Vagina (tissue), 2 donors: ENCODE measurements around the gene KAT2B.

Source experiments
- POLR2A ChIP-seq, 2 donors: fragments of 450-650 bp; IDR thresholded peaks; one replicate each; pipeline ENCODE4 v1.6.1; 2017; ENCODE audit warnings: antibody characterized with exemption in 2 of 2, mild to moderate bottlenecking in 2 of 2, moderate library complexity in 2 of 2
- POLR2AphosphoS5 ChIP-seq, 2 donors: sonication (generic); formaldehyde crosslinking; IDR thresholded peaks; one replicate each; pipeline ENCODE4 v1.9.0; 2017; ENCODE audit warnings: antibody characterized with exemption in 2 of 2, mild to moderate bottlenecking in 2 of 2, low read depth in 1 of 2; ENCODE audit not compliant: insufficient read depth in 1 of 2
- TF ChIP-seq, protein P1 (sequence below), 3 experiments: fragments of 450-650 bp in 2 of 3; fragments of 200-600 bp in 1 of 3; sonication (generic) in 1 of 3; IDR thresholded peaks; one replicate each; pipeline ENCODE4 v1.5.1; 2017 to 2019; ENCODE audit warnings: antibody characterized with exemption in 3 of 3, mild to moderate bottlenecking in 2 of 3, moderate library complexity in 2 of 3

DNA sequence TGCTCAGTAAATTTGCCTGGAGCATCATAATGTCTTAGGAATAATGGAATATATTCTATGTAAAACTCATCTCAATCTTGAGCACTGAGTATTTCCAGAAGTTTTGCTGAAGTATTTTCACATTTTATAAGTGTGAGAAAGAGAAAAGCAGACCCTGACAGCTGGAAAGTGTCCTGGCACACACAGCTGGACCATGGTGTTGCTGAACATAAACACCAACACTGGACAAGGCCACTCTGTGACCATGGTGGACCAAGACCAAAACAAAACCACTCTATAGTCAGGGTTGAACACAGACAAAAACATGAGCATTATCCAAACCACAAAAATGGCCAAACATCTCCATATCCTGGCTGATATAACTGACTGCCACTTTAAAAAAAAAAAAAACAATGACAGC is 160.9 kb downstream of the KAT2B start:
- TF ChIP-seq, protein P1, sequence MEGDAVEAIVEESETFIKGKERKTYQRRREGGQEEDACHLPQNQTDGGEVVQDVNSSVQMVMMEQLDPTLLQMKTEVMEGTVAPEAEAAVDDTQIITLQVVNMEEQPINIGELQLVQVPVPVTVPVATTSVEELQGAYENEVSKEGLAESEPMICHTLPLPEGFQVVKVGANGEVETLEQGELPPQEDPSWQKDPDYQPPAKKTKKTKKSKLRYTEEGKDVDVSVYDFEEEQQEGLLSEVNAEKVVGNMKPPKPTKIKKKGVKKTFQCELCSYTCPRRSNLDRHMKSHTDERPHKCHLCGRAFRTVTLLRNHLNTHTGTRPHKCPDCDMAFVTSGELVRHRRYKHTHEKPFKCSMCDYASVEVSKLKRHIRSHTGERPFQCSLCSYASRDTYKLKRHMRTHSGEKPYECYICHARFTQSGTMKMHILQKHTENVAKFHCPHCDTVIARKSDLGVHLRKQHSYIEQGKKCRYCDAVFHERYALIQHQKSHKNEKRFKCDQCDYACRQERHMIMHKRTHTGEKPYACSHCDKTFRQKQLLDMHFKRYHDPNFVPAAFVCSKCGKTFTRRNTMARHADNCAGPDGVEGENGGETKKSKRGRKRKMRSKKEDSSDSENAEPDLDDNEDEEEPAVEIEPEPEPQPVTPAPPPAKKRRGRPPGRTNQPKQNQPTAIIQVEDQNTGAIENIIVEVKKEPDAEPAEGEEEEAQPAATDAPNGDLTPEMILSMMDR (IDR thresholded peaks at IDR 0.05): no peak
- no peak for TF ChIP-seq POLR2AphosphoS5 (IDR thresholded peaks at IDR 0.05; ENCODE audit: insufficient read depth in 1 of 2, low read depth in 1 of 2)
- TF ChIP-seq POLR2A (IDR thresholded peaks at IDR 0.05): no peak
